OCI-LY7 (cell line): Measurements from ENCODE around the gene ITIH4.

Source experiments
- EZH2phosphoT487 ChIP-seq: fragments of 200-600 bp; sonication (generic); IDR thresholded peaks from 2 replicates; pipeline ENCODE4 v1.6.1; 2018; ENCODE audit warnings: low read depth, borderline replicate concordance, mild to moderate bottlenecking, mixed run types, antibody characterized with exemption, low read length, moderate library complexity, mixed read lengths
- TF ChIP-seq, protein P1 (sequence below): fragments of 200-600 bp; sonication (generic); conservative IDR thresholded peaks from 2 replicates; pipeline ENCODE4 v1.5.1; 2014; ENCODE audit warnings: mild to moderate bottlenecking, antibody characterized with exemption, low read length, moderate library complexity, mixed read lengths

DNA sequence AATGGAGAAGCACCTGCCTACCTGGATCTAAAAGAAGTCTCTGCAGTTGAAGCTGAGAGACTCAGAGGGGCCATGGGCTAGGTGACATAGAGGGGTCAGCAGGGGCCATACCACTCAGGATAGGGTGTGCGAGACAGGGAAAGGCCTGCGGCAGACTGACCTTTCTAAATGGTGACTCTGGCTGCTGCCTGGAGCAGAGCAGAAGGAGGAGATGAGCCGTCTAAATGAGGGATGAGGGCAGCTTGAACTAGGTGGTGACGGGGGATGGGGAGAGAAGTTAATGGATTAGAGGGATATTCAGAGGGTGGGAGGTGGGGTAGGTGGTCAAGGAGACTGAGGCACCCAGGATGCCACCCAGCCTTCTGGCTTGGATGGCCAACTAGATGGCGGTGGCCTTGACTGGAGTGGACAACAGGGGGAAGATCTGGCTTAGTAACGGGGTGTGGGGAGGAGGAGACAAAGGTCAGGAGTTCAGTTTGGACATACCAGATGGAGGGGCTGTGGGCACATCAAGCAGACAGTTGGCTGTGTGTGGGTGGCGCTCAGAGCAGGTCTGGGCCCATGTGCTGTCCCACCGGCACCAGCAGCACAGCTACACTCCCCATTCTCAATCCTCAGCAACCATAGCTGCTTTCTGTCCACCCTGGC, 56.3 kb downstream of the ITIH4 start:
- TF ChIP-seq, protein P1, sequence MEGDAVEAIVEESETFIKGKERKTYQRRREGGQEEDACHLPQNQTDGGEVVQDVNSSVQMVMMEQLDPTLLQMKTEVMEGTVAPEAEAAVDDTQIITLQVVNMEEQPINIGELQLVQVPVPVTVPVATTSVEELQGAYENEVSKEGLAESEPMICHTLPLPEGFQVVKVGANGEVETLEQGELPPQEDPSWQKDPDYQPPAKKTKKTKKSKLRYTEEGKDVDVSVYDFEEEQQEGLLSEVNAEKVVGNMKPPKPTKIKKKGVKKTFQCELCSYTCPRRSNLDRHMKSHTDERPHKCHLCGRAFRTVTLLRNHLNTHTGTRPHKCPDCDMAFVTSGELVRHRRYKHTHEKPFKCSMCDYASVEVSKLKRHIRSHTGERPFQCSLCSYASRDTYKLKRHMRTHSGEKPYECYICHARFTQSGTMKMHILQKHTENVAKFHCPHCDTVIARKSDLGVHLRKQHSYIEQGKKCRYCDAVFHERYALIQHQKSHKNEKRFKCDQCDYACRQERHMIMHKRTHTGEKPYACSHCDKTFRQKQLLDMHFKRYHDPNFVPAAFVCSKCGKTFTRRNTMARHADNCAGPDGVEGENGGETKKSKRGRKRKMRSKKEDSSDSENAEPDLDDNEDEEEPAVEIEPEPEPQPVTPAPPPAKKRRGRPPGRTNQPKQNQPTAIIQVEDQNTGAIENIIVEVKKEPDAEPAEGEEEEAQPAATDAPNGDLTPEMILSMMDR = no peak
- TF ChIP-seq EZH2phosphoT487 = no peak
